Activated CD8-positive, alpha-beta memory T cell treated with anti-CD3 and anti-CD28 coated beads for 24 hours (primary cell): ENCODE measurements around the gene GRID2.

ENCODE experiments used
- DNase-seq: peaks from one replicate; pipeline ENCODE4 v3.0.0-alpha.2; 2020

The GRID2 gene

DNA sequence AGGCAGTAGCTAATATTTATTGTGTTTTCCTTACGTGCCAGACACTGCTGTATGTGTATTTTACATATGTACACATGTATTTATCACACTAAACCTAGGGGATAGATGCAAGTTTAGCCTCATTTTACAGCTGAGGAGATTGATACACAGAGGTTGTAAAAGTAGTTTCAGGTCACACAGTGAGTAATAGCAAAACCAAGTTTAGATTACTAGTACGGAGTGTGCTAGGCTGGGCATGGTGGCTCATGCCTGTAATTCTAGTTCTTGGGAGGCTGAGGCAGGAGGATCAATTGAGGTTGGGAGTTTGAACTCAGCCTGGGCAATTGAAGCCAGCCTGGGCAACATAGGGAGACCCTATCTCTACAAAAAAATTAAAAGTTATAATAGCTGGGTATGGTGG is 823.7 kb downstream of the GRID2 start:
- DNase-seq = no peak

DNA sequence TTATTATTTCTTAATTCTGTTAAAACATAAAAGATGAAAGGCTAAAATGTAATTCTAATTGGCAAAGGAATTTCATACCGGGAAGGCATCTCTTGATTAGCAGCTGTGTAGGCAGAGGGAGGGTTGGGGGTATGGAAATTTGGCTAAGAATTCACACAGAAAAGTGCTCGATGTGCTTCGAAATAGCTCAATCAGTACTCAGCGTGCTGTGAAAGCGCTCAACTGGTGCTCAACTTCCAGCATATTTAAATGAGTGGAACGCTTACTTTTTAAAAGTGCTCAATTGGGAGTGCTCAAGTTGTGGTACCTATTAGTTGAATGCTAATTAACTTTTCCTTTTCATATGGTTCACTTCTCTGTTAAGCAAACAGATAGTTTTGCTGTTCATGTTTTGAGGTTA is 828.9 kb downstream of the GRID2 start:
- DNase-seq = no peak

DNA sequence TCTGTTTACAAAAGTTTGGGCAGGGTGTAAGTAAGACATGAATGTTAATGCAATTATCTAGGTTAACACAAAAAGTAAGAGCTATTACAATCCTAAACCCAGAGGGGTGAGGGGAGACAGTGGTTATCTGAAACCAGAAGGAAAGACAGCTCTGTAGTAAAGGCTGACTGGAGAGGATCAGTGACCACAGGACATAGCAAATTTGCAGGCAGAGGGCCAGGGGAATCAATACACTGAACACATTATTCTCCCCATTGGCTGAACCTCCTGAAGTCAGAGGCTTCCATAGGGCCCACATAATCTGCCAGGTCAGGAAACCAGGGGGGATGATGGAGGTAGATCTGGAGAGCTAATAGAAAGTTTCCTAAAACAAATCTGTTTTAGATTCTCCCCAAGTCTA is 835.4 kb downstream of the GRID2 start:
- no peak for DNase-seq

- DNase-seq = no peak
Observed at GRCh38 chr4:93143902-93144301, 840.1 kb downstream of the GRID2 start.

DNA sequence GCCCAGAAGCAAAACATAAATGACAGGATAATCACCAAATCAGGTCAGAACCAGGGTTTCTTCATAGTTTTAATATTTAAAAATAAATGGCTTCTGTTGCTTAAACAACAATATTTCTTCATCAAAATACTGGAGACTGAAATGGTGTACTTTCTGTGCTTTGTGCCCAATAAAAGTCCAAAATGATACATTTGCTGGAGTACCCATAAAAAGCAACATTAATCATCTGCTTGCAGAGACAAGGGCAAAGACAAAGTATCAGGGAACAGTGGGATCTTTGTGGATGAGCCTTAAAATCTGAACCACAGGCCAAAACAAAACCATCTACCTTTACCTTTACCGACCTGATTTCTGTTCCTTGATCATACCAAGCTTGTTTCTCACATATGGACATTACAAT is 840.9 kb downstream of the GRID2 start:
- DNase-seq = no peak

- no peak for DNase-seq
Observed at GRCh38 chr4:93147524-93148212, 843.9 kb downstream of the GRID2 start.

- no peak for DNase-seq
Observed at GRCh38 chr4:93152491-93152890, 848.7 kb downstream of the GRID2 start.

GRCh38 chr4:93157986-93158385 is 854.2 kb downstream of the GRID2 start:
- DNase-seq = no peak

- DNase-seq = no peak
Observed at GRCh38 chr4:93168053-93168452, 864.3 kb downstream of the GRID2 start.

DNA sequence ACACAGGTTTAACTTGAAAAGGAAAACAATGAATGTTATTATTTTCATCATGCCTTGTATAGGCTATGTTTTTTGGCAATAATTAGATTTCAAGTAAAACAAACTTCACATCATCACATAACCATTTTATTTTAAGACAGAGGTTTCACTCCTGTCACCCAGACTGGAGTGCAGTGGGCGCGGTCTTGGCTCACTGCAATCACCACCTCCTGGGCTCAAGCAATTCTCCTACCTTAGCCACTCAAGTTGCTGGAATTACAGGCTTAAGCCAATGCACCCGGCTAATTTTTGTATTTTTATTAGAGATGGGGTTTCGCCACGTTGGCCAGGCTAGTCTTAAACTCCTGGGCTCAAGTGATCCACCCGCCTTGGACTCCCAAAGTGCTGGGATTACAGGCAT is 866.2 kb downstream of the GRID2 start:
- DNase-seq = no peak

- DNase-seq = no peak
Observed at GRCh38 chr4:93174598-93174997, 870.8 kb downstream of the GRID2 start.

DNA sequence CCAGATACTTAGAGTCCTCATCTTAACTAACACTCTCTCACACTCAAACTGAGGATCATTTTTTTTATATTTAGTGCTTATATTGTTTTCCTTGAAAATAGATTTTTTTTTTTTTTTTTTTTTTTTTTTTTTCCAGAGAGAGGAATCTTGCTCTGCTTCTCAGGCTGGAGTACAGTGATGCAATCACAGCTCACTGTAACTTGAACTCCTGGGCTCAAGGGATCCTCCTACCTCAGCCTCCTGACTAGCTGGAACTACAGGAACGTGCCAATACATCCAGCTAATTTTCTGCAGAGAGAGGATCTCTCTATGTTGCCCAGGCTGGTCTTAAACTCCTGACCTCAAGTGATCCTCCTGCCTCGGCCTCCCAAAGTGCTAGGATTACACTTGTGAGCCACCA is 874.5 kb downstream of the GRID2 start:
- no peak for DNase-seq

- DNase-seq = no peak
Observed at GRCh38 chr4:93179044-93179443, 875.3 kb downstream of the GRID2 start.

GRCh38 chr4:93182722-93183121 is 879.0 kb downstream of the GRID2 start:
- no peak for DNase-seq

DNA sequence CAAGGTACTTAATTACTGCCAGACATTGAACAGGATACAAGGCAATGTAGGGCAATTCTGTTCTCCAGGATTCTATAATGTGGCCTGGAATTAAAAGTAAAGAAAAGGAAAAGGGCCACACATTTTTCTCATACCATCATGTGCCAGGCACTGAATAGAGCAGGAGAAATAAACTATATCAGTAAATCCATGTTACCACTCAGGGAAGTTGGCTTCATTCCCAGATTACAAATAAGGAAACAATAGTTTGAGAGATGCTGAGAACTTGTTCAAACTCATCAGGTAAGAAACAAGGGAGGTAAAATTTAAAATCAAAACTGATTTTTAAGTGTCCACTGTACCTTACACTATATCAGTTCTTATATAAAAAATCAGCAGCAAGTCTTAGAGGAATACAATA is 879.8 kb downstream of the GRID2 start:
- DNase-seq = no peak

GRCh38 chr4:93184053-93184452 is 880.3 kb downstream of the GRID2 start:
- DNase-seq = no peak

DNA sequence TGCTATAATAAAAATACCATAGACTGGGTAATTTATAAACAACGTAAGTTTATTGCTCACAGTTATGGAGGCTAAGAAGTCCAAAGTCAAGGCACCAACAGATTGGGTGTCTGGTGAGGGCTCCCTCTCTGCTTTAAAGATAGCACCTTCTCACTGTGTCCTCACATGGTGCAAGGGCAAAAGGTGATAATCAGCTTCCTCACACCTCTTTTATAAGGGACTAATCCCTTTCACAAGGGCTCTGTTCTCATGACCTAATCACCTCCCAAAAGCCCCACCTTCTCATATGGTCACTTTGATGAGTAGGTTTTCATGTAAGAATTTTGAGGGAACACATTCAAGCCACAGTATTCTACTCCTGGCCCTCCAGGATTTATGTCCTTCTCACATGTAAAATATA is 883.1 kb downstream of the GRID2 start:
- DNase-seq = no peak

- DNase-seq = no peak
Observed at GRCh38 chr4:93187466-93187865, 883.7 kb downstream of the GRID2 start.

- DNase-seq = no peak
Observed at GRCh38 chr4:93187892-93188291, 884.1 kb downstream of the GRID2 start.

DNA sequence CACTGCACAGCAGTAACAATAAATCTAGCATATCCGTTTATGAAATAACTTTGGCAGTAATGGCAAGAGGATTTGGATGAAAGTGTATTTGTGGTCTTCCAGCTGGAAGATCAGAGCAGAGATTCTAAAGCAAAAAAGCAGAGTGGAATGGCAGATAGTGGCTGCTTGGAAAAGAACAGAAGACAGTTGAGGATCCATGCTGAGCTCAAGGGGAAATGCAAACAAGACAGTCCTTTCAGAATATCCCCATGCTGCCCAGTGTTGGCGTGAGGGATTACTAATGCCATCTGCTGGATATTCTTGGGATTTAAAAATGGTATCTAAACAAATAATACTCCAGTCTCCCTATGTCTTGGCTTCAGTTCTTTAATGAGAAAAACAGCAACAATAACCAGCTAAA is 895.7 kb downstream of the GRID2 start:
- no peak for DNase-seq

- no peak for DNase-seq
Observed at GRCh38 chr4:93201471-93202096, 897.8 kb downstream of the GRID2 start.

DNA sequence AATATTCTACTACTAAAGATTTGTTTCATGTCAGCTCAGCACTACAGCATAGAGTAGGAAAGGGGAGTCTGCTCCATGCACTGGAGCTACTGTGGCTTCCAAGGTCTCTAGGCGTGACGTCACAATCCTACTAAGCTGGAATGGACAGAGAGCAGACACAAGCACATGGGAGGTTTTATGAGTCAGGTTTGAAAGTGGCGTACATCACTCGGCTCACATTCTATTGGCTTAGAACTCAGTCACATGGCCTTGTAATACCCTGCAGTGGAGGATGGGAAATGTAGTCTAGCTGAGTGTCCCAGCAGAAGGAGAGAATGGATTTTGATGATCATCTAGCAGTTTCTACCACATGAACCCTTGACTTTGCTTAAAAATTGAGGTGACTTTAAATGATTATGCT is 899.9 kb downstream of the GRID2 start:
- DNase-seq = no peak

- DNase-seq = no peak
Observed at GRCh38 chr4:93212250-93212649, 908.5 kb downstream of the GRID2 start.

DNA sequence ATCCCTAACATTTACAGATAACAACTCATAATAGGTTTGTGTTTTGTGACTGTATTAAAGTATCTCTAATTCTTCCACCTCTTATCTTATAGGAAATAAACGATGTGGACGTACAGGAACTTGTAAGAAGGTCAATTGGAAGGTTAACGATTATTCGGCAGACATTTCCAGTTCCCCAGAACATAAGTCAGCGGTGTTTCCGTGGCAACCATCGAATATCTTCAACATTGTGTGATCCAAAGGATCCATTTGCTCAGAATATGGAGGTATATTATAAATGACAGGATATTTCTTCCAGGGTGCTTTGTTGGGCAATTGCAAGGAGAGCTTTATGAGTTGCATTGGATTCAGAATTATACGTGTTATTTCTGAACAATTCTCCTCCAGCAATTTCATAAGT is 912.9 kb downstream of the GRID2 start:
- no peak for DNase-seq

DNA sequence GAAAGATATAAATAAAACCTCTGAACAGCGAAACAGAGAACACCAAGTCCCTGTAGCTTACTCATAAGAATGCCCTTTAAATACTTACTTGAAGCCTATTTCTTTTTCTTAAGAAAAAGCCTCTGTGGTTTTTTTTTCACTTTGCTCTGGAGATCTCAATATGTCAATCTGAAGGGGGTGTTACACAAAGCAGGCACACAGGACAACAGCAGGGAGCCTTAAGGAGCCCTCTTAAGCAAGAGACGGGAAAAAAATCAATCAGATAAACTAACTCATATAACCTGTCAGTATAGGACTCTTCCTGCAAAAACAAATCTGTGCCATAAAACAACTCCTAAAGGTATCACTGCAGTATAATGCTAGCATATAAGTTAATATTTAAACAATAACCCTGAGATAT is 913.7 kb downstream of the GRID2 start:
- no peak for DNase-seq
